Measurements from ENCODE around the gene GALK2.
A peak's percentile ranks its signal among the peaks of the same experiment; 100 is the strongest.

The GALK2 gene

GRCh38 chr15:49169880-49170597, at the start of gene GALK2:
Gene GALK2 (plus strand): TSS chr15:49170247. CDS start chr15:49170323, 76 bp downstream.
- peak within 1 kb of the TSS; percentile 61 for H3K27ac ChIP-seq (ENCODE audit: low read depth, low read length)
- no peaks in the 10 kb centered on the region for H3K36me3 ChIP-seq (ENCODE audit: insufficient read depth, low read length)
- peak within 1 kb of the TSS; percentile 83 for H3K4me3 ChIP-seq (ENCODE audit: low read depth, low read length)
- no peaks in the 10 kb centered on the region for H3K27me3 ChIP-seq (ENCODE audit: insufficient read depth, low read length)
- peaks cover 34% of the 10 kb centered on the region for H3K79me2 ChIP-seq (ENCODE audit: control insufficient read depth, insufficient read depth, low read length, unreplicated experiment)
- H2AFZ ChIP-seq (ENCODE audit: low read length, unreplicated experiment), result peak within 1 kb of the TSS; percentile 68
- H3K4me1 ChIP-seq (ENCODE audit: control insufficient read depth, insufficient read depth, low read length, unreplicated experiment), result peaks cover 11% of the 10 kb centered on the region

GRCh38 chr15:49120832-49121231, 49.2 kb upstream of the GALK2 start:
- H3K79me2 ChIP-seq (ENCODE audit: control insufficient read depth, insufficient read depth, low read length, unreplicated experiment), result no peaks in the 10 kb centered on the region
- no peaks in the 10 kb centered on the region for H3K4me1 ChIP-seq (ENCODE audit: control insufficient read depth, insufficient read depth, low read length, unreplicated experiment)
- no peaks in the 10 kb centered on the region for H3K27me3 ChIP-seq (ENCODE audit: insufficient read depth, low read length)
- H3K27ac ChIP-seq (ENCODE audit: low read depth, low read length), result no peak overlapping the region
- H3K36me3 ChIP-seq (ENCODE audit: insufficient read depth, low read length), result peaks cover 18% of the 10 kb centered on the region; the same call in 1 of the 2 replicates
- no peak overlapping the region for H2AFZ ChIP-seq (ENCODE audit: low read length, unreplicated experiment)
- no peak overlapping the region for H3K4me3 ChIP-seq (ENCODE audit: low read depth, low read length)

GRCh38 chr15:49121901-49122300, 48.1 kb upstream of the GALK2 start:
- Histone ChIP-seq H3K4me3 (ENCODE audit: low read depth, low read length) (no peak overlapping the region), H3K79me2 (ENCODE audit: control insufficient read depth, insufficient read depth, low read length, unreplicated experiment) (no peaks in the 10 kb centered on the region), H3K27ac (ENCODE audit: low read depth, low read length) (no peak overlapping the region), H2AFZ (ENCODE audit: low read length, unreplicated experiment) (no peak overlapping the region), H3K4me1 (ENCODE audit: control insufficient read depth, insufficient read depth, low read length, unreplicated experiment) (no peaks in the 10 kb centered on the region), H3K36me3 (ENCODE audit: insufficient read depth, low read length) (peaks cover 10% of the 10 kb centered on the region; the same call in 1 of the 2 replicates), H3K27me3 (ENCODE audit: insufficient read depth, low read length) (no peaks in the 10 kb centered on the region)

- H3K27ac ChIP-seq (ENCODE audit: low read depth, low read length), result no peak overlapping the region
- no peak overlapping the region for H2AFZ ChIP-seq (ENCODE audit: low read length, unreplicated experiment)
- no peaks in the 10 kb centered on the region for H3K4me1 ChIP-seq (ENCODE audit: control insufficient read depth, insufficient read depth, low read length, unreplicated experiment)
- H3K27me3 ChIP-seq (ENCODE audit: insufficient read depth, low read length), result no peaks in the 10 kb centered on the region
- no peaks in the 10 kb centered on the region for H3K79me2 ChIP-seq (ENCODE audit: control insufficient read depth, insufficient read depth, low read length, unreplicated experiment)
- peaks cover 13% of the 10 kb centered on the region for H3K36me3 ChIP-seq (ENCODE audit: insufficient read depth, low read length)
- H3K4me3 ChIP-seq (ENCODE audit: low read depth, low read length), result no peak overlapping the region
Measured at GRCh38 chr15:49122541-49123062, 47.4 kb upstream of the GALK2 start.

GRCh38 chr15:49124371-49124770, 45.7 kb upstream of the GALK2 start:
- H3K36me3 ChIP-seq (ENCODE audit: insufficient read depth, low read length), result peaks cover 28% of the 10 kb centered on the region
- H3K4me1 ChIP-seq (ENCODE audit: control insufficient read depth, insufficient read depth, low read length, unreplicated experiment), result no peaks in the 10 kb centered on the region
- H3K4me3 ChIP-seq (ENCODE audit: low read depth, low read length), result no peak overlapping the region
- H3K27ac ChIP-seq (ENCODE audit: low read depth, low read length), result no peak overlapping the region
- H3K27me3 ChIP-seq (ENCODE audit: insufficient read depth, low read length), result no peaks in the 10 kb centered on the region
- no peaks in the 10 kb centered on the region for H3K79me2 ChIP-seq (ENCODE audit: control insufficient read depth, insufficient read depth, low read length, unreplicated experiment)
- no peak overlapping the region for H2AFZ ChIP-seq (ENCODE audit: low read length, unreplicated experiment)

- Histone ChIP-seq H3K79me2 (ENCODE audit: control insufficient read depth, insufficient read depth, low read length, unreplicated experiment) (peaks cover 7% of the 10 kb centered on the region), H3K27me3 (ENCODE audit: insufficient read depth, low read length) (no peaks in the 10 kb centered on the region), H3K36me3 (ENCODE audit: insufficient read depth, low read length) (peaks cover 57% of the 10 kb centered on the region), H3K4me3 (ENCODE audit: low read depth, low read length) (no peak overlapping the region), H3K4me1 (ENCODE audit: control insufficient read depth, insufficient read depth, low read length, unreplicated experiment) (peaks cover 25% of the 10 kb centered on the region), H3K27ac (ENCODE audit: low read depth, low read length) (no peak overlapping the region), H2AFZ (ENCODE audit: low read length, unreplicated experiment) (no peak overlapping the region)
Measured at GRCh38 chr15:49131403-49131802, 38.6 kb upstream of the GALK2 start.

- H2AFZ ChIP-seq (ENCODE audit: low read length, unreplicated experiment), result no peak overlapping the region
- H3K27me3 ChIP-seq (ENCODE audit: insufficient read depth, low read length), result no peaks in the 10 kb centered on the region
- H3K4me3 ChIP-seq (ENCODE audit: low read depth, low read length), result peak overlapping the region; percentile 54
- H3K79me2 ChIP-seq (ENCODE audit: control insufficient read depth, insufficient read depth, low read length, unreplicated experiment), result peaks cover 14% of the 10 kb centered on the region
- peaks cover 47% of the 10 kb centered on the region for H3K4me1 ChIP-seq (ENCODE audit: control insufficient read depth, insufficient read depth, low read length, unreplicated experiment)
- peak overlapping the region; percentile 97 for H3K27ac ChIP-seq (ENCODE audit: low read depth, low read length)
- H3K36me3 ChIP-seq (ENCODE audit: insufficient read depth, low read length), result peaks cover 45% of the 10 kb centered on the region
Measured at GRCh38 chr15:49134683-49135341, 35.2 kb upstream of the GALK2 start.

- no peaks in the 10 kb centered on the region for H3K27me3 ChIP-seq (ENCODE audit: insufficient read depth, low read length)
- H3K4me1 ChIP-seq (ENCODE audit: control insufficient read depth, insufficient read depth, low read length, unreplicated experiment), result peaks cover 47% of the 10 kb centered on the region
- peaks cover 39% of the 10 kb centered on the region for H3K36me3 ChIP-seq (ENCODE audit: insufficient read depth, low read length)
- no peak overlapping the region for H2AFZ ChIP-seq (ENCODE audit: low read length, unreplicated experiment)
- peaks cover 14% of the 10 kb centered on the region for H3K79me2 ChIP-seq (ENCODE audit: control insufficient read depth, insufficient read depth, low read length, unreplicated experiment)
- peak overlapping the region; percentile 97 for H3K27ac ChIP-seq (ENCODE audit: low read depth, low read length)
- peak overlapping the region; percentile 54 for H3K4me3 ChIP-seq (ENCODE audit: low read depth, low read length)
Measured at GRCh38 chr15:49135342-49135857, 34.6 kb upstream of the GALK2 start.

- peaks cover 41% of the 10 kb centered on the region for H3K36me3 ChIP-seq (ENCODE audit: insufficient read depth, low read length)
- H3K27ac ChIP-seq (ENCODE audit: low read depth, low read length), result peak overlapping the region; percentile 97
- peaks cover 14% of the 10 kb centered on the region for H3K79me2 ChIP-seq (ENCODE audit: control insufficient read depth, insufficient read depth, low read length, unreplicated experiment)
- H3K27me3 ChIP-seq (ENCODE audit: insufficient read depth, low read length), result no peaks in the 10 kb centered on the region
- no peak overlapping the region for H2AFZ ChIP-seq (ENCODE audit: low read length, unreplicated experiment)
- H3K4me3 ChIP-seq (ENCODE audit: low read depth, low read length), result peak overlapping the region; percentile 54
- peaks cover 47% of the 10 kb centered on the region for H3K4me1 ChIP-seq (ENCODE audit: control insufficient read depth, insufficient read depth, low read length, unreplicated experiment)
Measured at GRCh38 chr15:49135911-49136310, 34.1 kb upstream of the GALK2 start.

- peaks cover 40% of the 10 kb centered on the region for H3K36me3 ChIP-seq (ENCODE audit: insufficient read depth, low read length)
- H3K79me2 ChIP-seq (ENCODE audit: control insufficient read depth, insufficient read depth, low read length, unreplicated experiment), result peaks cover 27% of the 10 kb centered on the region
- peak overlapping the region; percentile 62 for H3K27ac ChIP-seq (ENCODE audit: low read depth, low read length)
Measured at GRCh38 chr15:49137861-49138260, 32.2 kb upstream of the GALK2 start.

More at GRCh38 chr15:49137861-49138260, 32.2 kb upstream of the GALK2 start:
- Histone ChIP-seq H3K4me3 (ENCODE audit: low read depth, low read length) (peak overlapping the region; percentile 17; the same call in 1 of the 2 replicates), H2AFZ (ENCODE audit: low read length, unreplicated experiment) (no peak overlapping the region), H3K27me3 (ENCODE audit: insufficient read depth, low read length) (no peaks in the 10 kb centered on the region), H3K4me1 (ENCODE audit: control insufficient read depth, insufficient read depth, low read length, unreplicated experiment) (peaks cover 47% of the 10 kb centered on the region)
